ENCODE results near the gene JAGN1. TPM values are rescaled to one million over a fixed set of nuclear protein-coding genes. Genes with fewer than 3 reads are reported as not detected.
"Not testable (repeated sequence)": the region's sequence is repeated elsewhere in the genome, so short reads cannot be mapped to it uniquely, and the experiment has no call there.

JAGN1 gene
- total RNA-seq, 1 donor from 2014 or later, result 13.2 TPM

DNA sequence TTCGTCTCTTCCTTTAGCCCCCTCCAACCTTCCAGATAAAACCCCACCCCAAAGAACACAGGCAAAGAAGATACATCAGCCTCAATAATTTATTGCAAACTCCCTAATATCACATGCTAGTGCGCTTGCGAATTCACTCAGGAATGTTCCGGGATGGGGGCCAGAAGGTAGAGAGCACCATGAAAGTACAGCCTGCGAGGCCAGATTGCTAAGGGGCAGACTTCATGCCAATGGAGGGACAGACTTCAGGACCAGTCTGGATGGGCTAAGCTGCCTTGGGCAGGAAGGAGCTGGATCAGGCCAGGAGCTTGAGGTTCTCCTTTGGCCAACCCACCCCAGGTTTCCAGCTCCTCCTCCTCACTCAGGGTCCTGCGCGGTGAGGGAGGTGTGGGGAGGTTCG, 23.8 kb upstream of the JAGN1 start:
- DNase-seq (ENCODE audit: low spot score), result peak; percentile 74

DNA sequence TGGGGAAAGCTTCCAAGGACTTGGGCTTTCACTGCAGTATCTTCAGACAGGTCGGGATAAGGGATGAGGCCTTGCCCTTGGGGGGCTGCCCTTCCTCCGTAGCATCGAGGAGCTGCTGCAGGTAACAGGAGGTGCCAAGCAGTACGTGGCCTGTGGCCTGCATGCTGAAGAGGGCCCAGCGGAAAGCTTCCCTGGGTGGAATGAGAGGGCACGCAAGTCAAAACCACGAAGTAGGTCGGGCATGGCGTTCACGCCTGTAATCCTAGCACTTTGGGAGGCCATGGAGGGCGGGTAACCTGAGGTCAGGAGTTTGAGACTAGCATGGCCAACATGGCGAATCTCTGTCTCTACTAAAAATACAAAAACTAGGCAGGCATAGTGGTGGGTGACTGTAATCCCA, 23.3 kb upstream of the JAGN1 start:
- DNase-seq (ENCODE audit: low spot score), result no peak

DNA sequence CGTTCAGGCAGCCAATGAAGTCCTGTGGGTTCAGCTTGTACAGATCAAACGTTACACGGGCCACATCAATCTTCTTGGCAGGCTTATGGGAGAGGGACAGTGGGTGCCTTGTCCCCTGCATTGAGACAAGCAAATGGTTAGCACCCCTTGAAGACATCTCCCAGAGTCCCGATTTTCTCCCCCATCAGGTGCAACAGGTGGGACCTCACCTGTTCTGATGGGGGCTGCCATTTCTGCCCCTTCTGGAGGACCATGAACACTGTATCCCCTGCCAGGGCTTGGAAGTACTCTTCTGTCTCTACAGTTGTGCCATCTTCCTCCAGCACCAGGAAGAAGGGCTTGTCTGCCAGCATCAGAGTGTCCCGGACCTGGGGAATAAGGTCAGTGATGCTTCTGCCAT, 20.5 kb upstream of the JAGN1 start:
- DNase-seq (ENCODE audit: low spot score), result no peak

DNA sequence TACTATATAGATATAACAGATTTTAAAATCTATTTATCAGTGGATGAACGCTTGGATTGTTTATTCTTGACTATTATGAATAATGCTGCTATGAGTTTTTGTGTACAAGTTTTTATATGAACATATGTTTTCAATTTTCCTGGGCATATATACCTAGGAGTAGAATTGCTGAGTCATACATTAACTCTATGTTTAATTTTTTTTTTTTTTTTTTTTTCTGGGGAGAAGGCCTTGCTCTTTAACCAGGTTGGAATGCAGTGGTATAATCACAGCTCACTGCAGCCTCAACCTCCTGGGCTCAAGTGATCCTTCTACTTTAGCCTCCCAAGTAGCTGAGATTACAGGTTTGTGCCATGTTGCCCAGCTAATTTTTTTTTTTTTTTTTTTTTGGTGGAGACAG, 19.4 kb upstream of the JAGN1 start:
- no peak for DNase-seq (ENCODE audit: low spot score)

DNA sequence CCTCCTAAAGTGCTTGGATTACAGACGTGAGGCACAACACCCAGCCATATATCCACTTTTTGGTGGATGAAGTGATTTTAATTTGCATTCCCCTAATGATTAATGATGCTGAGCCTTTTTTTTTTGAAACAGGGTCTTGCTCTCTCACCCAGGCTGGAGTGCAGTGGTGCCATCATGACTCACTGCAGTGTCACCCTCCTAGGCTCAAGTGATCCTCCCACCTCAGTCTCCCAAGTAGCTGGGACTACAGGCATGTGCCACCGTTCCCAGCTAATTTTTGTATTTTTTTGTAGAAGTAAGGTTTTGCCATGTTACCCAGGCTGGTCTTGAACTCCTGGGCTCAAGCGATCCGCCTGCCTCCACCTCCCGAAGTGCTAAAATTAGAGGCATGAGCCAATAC, 18.3 kb upstream of the JAGN1 start:
- DNase-seq (ENCODE audit: low spot score), result not testable (repeated sequence)

DNA sequence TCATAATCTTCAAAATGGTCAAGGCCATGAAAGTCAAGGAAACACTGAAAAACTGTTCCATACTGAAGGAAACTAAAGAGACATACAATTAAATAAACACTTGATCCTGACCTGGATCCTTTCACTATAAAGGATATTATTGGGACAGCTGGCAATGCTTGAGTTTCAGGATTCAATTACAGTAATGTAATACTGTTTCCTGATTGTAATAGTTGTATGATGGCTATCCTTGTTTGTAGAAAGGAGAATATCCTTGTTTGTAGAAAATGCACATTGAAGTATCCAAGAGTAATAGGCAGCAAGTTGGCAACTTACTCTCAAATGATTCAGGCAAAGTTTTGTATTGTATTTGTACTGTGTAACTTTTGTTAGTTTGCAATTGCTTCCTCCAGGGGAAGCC, 15.0 kb upstream of the JAGN1 start:
- no peak for DNase-seq (ENCODE audit: low spot score)

DNA sequence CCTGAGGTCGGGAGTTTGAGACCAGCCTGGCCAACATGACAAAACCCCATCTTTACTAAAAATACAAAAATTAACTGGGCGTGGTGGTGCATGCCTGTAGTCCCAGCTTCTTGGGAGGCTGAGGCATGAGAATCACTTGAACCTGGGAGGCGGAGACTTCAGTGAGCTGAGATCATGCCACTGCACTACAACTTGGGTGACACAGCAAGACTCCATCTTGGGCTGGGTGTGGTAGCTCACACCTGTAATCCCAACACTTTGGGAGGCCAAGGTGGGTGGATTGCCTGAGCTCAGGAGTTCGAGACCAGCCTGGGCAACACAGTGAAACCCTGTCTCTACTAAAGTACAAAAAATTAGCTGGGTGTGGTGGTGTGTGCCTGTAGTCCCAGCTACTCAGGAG, 14.2 kb upstream of the JAGN1 start:
- DNase-seq (ENCODE audit: low spot score), result not testable (repeated sequence)

DNA sequence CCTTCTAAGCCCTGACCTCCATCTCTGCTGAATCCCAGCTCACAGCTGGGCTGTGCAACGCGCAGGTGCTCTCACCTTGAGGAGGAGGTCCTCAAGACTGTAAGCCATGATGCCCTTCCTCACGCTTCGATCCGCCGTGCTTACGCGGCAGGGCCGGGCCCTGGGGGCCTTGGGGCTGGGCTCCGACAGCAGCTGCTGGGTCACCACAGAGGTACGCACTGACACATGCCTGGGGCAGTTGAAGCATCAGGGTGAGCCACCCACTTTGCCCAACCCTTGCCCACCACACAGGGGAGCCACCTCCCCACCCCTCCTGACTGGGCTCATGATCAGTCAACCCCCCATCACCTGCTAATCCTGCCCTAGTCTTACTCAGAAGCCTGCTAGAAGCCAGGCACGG, 13.4 kb upstream of the JAGN1 start:
- DNase-seq (ENCODE audit: low spot score), result no peak

DNA sequence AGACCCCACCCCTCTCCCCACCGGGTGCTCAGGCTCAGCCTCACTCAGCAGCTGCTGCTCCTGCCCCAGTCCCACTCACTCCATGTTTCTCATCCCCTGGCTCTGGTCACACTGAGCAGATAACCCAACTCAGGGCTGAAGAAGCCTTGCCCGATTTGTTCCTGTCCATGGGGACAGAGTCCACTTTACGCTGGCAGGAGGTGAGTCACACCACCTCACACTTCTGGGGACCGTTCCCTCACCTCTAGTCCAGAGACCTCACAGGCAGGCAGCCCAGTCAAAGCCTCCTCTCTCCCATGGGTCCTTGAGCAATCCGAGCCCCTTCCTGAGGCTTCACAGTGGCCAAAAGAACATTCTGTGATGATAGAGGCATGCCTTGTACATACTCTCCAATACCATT, 11.7 kb upstream of the JAGN1 start:
- DNase-seq (ENCODE audit: low spot score), result no peak

DNA sequence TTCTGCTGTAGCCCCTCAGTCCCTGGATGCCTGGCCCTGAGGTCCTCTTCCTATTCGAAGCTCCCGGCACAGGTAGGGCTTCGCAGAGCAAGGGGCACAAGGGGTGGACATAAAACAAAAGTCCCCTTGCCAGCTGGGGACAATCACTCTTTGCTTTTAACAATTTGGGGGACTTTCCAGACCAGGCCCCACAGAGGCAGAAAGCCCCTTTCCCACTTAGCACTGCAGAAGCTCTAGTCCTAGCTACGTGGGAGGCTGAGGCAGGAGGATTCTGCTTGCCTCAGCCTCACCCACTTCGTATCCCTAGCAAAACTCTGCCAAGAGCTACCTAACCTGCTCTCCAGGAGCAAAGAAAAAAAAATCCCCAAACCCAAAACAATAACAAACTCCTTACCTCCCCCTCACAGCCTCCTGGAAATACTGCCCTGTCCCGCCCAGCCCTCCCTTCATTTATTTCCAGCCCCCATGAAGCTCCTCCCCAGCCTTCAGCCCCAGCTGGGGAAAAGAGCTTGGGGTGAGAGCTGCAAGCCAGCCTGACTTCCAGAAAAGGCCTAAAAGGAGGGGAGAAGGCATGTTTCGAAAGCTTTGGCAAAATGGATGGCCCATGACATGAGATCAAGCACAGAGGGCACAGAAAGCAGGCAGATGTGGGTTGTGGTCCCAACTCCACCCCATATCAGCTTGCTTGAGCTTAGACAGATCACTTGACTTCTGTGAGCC, 10.4 kb upstream of the JAGN1 start, which contains the start of gene CIDEC:
CIDEC (minus strand) TSS at position 424 of the 720 bp plus-strand sequence. CDS start 1,767 bp downstream, outside the sequence.
- DNase-seq (ENCODE audit: low spot score), result peak; percentile 38

DNA sequence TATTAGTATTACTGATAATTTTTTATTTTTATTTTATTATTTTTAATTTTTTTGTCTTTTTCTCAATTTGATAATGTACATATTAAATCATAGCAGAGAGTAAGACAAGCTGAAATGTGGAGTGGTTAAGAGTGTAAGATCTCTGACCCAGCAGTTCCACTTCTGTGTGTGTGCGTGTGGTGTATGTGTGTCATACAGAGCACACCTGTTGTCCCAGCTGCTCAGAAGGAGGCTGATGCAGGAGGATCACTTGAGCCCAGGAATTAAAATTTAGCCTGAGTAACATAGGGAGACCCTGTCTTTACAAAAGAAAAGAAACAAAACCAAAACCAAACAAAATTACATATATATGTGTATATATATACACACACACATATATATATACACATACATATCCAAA, 9.0 kb upstream of the JAGN1 start:
- DNase-seq (ENCODE audit: low spot score), result no peak

DNA sequence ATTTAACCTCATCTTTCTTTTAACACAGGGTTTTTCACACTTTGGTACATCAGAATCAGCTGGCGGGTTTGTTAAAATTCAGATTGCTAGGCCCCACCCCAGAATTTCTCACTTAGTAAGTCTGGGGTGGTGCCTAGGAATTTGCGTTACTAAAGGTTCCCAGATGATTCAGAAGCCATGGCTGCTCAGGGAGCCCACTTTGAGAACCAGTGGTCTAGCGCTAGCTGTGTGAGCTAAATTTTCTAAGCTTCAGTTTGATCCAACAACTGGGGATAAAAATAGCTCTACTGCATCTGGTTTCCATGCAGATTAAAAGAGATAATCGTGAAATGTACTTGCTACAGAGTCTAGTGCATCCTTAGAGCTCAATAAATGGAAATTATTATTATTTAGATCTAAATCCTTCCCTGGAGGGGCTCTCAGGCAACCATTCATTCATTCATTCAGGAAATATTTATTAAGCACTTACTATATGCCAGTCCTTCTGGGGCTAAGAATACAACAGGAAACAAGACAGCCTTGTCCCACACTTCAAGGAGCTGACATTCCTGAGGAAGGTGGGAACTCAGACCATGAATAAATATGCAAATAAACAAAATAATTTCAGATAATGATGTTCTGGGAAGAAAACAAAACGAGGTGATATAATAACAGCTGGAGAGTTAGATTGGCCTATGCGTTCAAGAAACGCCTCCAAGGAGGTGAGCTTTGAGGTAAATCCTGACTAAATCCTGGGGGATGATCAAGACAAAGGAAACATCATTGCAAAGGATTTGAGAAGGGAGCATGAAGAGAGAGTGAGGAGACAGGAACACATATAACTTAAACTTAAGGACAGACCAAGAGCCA, 6.5 kb upstream of the JAGN1 start:
- peak; percentile 86 for DNase-seq (ENCODE audit: low spot score)

DNA sequence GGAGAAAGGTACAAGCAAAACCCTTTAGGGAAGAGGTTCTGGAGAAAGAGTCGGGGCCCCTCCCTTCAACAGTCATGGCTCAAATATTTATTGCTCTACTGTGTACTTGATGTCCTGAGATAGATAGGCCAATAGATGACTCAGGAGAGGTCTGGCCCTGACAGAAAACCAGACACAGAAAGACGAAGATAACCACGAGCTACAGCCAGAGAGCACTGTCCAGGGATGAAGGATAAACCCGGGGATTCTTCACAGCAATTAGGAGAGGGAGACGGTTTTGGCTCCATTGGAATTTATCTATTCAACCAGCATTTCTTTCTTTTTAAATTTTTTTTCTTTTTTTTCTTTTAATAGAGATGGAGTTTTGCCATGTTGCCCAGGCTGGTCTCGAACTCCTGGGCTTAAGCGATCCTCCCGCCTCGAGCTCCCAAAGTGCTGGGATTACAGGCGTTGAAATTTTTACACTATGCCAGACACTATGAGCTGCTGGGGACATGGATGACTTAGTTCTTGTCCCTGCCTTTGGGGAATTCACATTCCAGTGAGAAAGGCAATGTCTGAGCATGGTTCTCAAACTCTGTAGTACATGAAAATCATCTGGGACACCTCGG, 5.8 kb upstream of the JAGN1 start:
- peak; percentile 96 for DNase-seq (ENCODE audit: low spot score)

DNA sequence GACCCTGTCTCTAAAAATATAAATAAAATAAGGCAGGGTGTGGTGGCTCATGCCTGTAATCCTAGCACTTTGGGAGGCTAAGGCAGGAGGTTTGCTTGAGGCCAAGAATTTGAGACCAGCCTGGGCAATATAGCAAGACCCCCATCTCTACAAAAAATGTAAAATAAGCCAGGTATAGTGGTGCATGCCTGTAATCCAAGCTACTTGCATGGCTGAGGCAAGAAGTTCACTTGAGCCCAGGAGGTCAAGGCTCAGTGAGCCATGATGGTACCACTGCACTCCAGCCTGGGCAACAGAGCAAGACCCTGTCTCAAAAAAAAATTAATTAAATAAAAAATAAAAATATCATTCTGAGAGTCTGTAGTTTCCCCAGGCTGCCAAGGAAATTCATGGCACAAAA, 4.1 kb upstream of the JAGN1 start:
- no peak for DNase-seq (ENCODE audit: low spot score)

DNA sequence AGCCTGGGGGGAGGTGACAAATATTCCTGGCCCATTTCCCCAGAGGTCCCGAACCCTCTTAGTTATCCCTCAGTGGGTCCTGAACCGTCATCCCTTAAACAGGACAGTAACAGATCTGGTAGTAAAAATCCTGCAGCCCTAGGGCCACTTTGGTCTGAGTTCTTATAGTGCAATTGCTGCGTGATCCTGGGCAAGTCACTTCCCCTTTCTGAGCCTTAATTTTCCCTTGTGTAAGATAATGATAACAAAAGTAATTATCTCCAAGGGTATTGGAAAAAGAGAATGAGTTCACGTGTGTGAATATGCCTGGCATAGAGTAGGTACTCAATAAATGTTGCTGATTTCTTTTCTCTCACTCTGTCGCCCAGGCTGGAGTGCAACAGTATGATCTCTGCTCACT, 2.9 kb upstream of the JAGN1 start:
- DNase-seq (ENCODE audit: low spot score), result no peak

DNA sequence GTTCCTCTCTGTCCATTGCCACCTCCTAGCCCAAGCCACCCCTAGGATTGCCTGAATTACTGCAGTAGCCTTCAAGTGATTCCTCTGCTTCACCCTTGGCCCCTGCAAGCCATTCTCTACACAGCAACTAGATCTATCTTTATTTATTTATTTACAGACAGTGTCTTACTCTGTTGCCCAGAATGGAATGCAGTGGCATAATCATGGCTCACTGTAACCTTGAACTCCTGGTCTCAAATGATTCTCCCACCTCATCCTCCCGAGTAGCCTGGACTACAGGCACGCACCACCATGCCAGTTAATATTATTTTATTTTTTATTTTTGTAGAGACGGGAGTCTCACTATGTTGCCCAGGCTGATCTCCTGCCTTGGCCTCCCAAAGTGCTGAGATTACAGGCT, 1.9 kb upstream of the JAGN1 start:
- no peak for DNase-seq (ENCODE audit: low spot score)

DNA sequence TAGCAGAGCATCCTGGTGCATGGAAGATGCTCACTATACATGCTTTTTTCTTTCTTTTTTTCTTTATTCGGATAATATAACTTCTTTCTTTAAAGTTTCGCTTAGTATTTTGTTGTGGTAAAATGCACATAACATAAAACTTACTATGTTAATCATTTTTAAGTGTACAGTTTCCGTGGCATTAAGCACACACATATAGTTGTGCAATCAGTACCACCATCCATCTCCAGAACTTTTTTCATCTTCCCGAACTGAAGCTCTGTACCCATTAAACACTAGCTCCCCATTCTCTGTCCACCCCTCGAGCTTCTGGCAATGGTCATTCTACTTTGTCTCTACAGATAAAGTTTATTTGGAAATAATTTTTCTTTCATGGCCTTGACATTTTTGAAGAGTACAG, 1.0 kb upstream of the JAGN1 start:
- DNase-seq (ENCODE audit: low spot score), result no peak

DNA sequence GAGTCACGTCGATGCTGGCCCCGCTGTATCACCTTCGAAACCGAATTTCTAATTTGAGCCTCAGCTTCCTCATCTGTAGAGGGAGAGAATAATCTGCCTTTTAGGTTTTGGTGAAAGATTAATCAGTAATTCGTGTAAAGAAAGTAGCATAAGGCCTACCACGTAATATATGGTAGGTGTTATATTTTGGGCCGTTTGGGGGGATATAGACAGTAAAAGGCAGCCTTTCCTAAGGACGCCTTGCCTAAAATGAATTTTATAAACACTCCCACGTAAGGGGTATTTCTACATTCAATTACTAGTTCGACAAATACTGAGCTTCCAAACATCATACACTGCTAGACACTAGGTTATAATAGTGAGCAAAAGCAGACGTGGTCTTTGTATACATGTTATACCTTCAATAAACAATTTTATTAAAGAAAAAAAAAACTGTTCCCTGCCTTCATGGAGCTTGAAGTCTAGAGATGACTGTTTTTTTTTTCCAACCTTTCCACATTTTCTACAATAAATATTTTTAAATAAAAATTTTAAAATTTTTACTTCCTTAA, 737 bp downstream of the JAGN1 start:
- no peak for DNase-seq (ENCODE audit: low spot score)

DNA sequence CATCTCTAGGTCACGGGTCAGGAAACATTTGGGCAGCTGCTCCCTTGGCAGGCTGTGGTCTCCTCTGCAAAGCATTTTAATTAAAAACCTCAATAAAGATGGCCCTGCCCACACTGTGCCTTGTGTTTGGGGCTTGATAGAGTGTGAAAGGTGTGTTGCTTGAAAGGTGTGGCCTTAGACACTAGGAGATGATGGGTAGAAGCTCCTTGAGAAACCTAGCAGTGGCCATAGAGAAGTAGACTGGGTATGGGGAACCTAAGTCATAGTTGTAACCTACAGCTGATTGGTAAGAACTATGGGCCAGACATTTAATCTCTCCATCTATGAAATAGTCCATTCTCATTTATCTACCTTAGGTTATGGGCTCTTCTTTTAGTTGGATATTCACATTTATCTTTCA, 3.3 kb downstream of the JAGN1 start:
- no peak for DNase-seq (ENCODE audit: low spot score)

DNA sequence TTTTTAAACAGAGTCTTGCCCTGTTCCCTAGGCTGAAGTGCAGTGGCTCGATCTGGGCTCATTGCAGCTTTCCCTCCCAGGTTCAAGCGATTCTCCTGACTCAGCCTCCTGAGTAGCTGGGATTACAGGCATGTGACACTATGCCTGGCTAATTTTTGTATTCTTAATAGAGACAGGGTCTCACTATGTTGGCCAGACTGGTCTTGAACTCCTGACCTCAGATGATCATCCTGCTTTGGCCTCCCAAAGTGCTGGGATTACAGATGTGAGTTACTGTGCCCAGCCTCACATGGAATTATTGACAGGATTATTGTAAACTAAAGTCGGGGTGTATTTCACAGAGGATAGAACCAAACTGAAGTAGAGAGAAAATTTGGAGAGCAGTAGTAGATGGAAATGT, 5.3 kb downstream of the JAGN1 start:
- DNase-seq (ENCODE audit: low spot score), result not testable (repeated sequence)

DNA sequence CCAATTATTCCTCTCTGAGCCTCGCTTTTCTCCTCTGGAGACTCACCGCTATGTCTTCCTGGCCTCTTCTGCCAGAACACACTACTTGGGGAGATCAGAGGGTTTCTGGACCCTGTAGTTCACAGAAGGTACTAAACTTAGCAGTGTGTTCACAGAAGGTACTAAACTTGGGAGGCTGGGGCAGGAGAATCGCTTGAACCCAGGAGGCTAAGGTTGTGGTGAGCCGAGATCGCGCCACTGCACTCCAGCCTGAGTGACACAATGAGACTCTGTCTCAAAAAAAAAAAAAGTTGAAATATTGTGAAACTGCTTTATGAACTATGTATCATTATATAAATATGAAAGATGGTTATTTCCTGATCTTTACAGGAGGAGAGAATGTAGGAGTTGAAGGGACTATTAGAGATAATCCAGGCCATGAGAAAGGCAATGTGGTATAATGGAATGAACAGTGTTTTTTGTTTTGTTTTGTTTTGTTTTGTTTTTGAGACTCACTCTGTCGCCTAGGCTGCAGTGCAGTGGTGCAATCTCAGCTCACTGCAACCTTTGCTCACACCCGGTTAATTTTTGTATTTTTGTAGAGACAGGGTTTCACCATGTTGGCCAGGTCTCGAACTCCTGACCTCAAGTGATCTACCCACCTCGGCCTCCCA, 6.5 kb downstream of the JAGN1 start:
- not testable (repeated sequence) for DNase-seq (ENCODE audit: low spot score)

All from umbilical cord (tissue), 2 donors.